GM12865 (cell line): ENCODE data around the gene COG2.

Experiments
- DNase-seq: peaks from one replicate; pipeline ENCODE4 v3.0.0; 2010; ENCODE audit warnings: low read depth
- H3K4me3 ChIP-seq: 2 replicates; pipeline ENCODE4 v1.5.1; 2011; ENCODE audit warnings: mild to moderate bottlenecking, low read depth, low read length, control low read depth
- CTCF ChIP-seq: IDR thresholded peaks from 2 replicates; pipeline ENCODE4 v1.5.1; 2011; ENCODE audit warnings: low read length, control low read depth, low read depth, inconsistent platforms; ENCODE audit not compliant: insufficient read depth; ENCODE audit errors: missing control alignments

The COG2 gene

GRCh38 chr1:230626232-230626631 is 16.0 kb upstream of the COG2 start:
- no peak for DNase-seq
- no peak for TF ChIP-seq CTCF

GRCh38 chr1:230627767-230628166 is 14.5 kb upstream of the COG2 start:
- no peak for TF ChIP-seq CTCF
- no peak for DNase-seq

More at GRCh38 chr1:230626232-230626631, 16.0 kb upstream of the COG2 start:
- H3K4me3 ChIP-seq = no peak overlapping the region

GRCh38 chr1:230629511-230629910 is 12.8 kb upstream of the COG2 start:
- no peak for DNase-seq
- no peak overlapping the region for H3K4me3 ChIP-seq
- no peak for TF ChIP-seq CTCF

More at GRCh38 chr1:230627767-230628166, 14.5 kb upstream of the COG2 start:
- H3K4me3 ChIP-seq = no peak overlapping the region

- H3K4me3 ChIP-seq = no peak overlapping the region
- DNase-seq = no peak
- TF ChIP-seq CTCF = no peak
Observed at GRCh38 chr1:230631477-230631876, 10.8 kb upstream of the COG2 start.

- peak; percentile 44 for DNase-seq
- H3K4me3 ChIP-seq = no peak overlapping the region
- peak; percentile 56 for TF ChIP-seq CTCF
Observed at GRCh38 chr1:230632273-230632873, 9.9 kb upstream of the COG2 start.

GRCh38 chr1:230633469-230633868 is 8.8 kb upstream of the COG2 start:
- no peak overlapping the region for H3K4me3 ChIP-seq
- no peak for TF ChIP-seq CTCF
- DNase-seq = peak; percentile 48

- no peak for DNase-seq
- TF ChIP-seq CTCF = no peak
- H3K4me3 ChIP-seq = no peak overlapping the region
Observed at GRCh38 chr1:230634384-230634783, 7.9 kb upstream of the COG2 start.
